GM21515 (cell line): ENCODE data around the gene MAS1L.

Experiments used
- ATAC-seq: cut with Tn5 transposase; IDR thresholded peaks from one replicate; pipeline ENCODE4 v1.9.1; 2021; ENCODE audit not compliant: unreplicated experiment

Gene MAS1L

DNA sequence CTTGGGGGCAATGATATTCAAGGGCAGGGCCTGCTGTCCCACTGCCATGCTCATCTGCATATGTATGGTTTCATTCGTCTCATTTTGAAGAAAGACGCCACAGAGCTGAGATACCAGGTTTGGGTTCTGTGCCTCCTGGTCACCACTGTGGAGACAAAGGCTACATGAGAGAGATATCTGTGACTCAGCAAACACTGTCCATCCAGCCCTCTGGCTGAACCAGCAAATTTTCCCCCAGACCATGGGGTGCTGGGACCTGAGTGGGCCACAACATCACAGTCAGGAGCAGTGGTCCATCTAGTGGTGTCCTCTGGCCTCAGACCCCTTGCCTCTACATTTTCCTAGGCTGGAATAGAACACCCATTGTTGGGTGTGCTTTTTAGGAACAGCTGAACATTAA lies at the start of gene MAS1L:
Gene MAS1L, minus strand, starts transcription at position 297 of the 400 bp plus-strand sequence. Its CDS starts 54 bp downstream, at position 243.
- ATAC-seq: no peak

DNA sequence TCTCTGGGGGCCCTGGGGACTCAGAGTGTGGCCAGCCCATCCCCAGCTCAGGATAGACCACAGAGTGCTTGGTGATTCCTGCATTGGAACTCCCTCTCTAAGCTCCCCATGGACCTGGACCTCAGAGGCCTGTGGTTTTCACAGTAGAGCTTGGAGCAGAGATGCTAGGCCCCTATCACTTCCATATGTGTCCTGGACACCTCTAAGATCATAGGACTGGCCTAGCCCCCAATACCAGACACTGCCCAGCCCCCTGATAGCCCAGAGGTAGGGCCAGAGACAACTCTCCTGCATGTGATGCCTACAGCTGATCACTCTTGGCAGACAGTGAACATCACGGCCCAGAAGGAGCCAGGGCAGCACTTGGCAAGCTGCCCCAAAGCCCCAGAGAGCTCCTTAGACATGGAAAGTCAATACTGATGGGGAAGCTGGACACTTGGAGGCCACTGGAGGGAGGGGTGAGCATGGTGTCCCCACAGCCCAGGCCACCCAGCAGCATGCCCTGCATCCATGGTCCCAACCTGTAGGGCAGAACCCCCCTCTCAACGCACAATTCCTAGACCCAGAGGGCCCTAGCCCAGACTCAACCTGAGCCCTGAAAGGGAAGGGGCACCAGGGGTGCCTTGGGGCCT lies 44.7 kb upstream of the MAS1L start:
- ATAC-seq: no peak

DNA sequence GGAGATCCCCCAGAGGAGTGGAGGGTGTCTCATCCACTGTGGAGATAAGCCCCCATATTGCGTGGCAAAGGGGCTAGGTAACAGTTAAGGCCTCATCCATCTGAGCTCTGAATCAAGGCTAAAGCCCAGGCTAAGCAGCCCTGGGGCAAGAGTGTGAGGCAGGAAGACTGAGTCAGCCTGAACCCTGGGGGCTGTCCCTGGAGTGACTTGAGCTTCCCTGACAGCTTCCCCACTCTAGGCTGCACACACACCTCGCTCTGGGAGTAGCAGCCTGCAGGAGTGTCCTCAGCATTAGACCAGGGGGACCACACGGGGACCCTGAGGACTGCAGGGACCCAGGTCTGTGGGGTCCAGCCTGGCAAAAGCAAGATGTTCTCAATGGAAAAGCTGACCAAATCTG lies 43.9 kb upstream of the MAS1L start:
- ATAC-seq: no peak

DNA sequence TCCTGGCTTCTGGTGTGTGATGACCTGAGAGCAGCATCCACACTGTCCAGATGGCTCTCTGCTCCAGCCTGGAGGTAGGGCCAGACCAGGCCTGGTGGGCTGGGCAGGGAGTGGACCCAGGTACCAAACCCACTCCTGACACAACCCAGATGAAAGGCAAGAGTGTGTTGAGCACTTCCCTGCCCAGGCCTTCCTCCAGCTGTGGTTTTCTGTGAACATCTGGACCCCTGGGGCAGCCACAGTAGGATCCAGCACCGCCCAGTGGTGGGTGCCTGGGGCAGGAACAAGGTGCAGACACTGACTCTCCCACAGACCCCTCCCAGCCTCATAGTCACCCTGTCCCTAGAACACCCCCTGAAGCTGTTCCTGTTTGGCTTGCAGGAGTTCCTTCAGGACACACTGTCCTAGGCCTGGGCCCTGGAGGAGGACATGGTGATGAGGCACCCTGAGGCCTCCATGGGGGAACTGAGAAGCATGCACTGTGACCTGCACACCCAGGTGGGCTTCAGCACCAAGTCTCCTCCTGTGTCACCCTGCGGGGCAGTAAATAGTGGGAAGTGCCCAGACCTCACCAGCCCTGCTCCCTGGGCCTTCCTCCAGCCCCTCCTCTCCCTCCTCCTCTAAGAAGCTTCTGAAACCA lies 43.0 kb upstream of the MAS1L start:
- ATAC-seq: no peak

GRCh38 chr6:29529956-29530355 lies 42.2 kb upstream of the MAS1L start:
- no peak for ATAC-seq

GRCh38 chr6:29528988-29529560 lies 41.3 kb upstream of the MAS1L start:
- no peak for ATAC-seq

- ATAC-seq: no peak
These were observed 40.7 kb upstream of the MAS1L start for GRCh38 chr6:29528300-29528931.

DNA sequence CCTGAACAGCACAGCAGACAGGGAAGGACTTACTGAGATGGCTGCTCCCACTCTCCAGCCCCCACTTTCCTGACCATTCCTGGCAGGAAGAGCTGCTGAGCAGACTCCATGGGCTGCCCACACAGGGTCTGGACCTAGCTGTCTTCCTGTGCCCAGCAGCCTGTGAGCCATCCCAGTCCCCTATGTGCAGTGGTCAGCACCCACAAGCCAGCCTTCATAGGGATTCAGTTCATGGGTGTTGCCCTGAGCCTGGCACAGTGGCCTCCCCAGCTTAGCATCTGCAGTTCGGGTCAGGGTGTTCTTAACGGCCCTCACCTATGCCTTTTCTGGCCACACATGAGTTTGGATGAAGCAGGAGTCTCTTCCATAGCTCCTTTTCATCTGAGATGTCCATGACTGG lies 39.8 kb upstream of the MAS1L start:
- ATAC-seq: no peak

GRCh38 chr6:29527126-29527525 lies 39.4 kb upstream of the MAS1L start:
- no peak for ATAC-seq

GRCh38 chr6:29525311-29525639 lies 37.5 kb upstream of the MAS1L start:
- no peak for ATAC-seq

DNA sequence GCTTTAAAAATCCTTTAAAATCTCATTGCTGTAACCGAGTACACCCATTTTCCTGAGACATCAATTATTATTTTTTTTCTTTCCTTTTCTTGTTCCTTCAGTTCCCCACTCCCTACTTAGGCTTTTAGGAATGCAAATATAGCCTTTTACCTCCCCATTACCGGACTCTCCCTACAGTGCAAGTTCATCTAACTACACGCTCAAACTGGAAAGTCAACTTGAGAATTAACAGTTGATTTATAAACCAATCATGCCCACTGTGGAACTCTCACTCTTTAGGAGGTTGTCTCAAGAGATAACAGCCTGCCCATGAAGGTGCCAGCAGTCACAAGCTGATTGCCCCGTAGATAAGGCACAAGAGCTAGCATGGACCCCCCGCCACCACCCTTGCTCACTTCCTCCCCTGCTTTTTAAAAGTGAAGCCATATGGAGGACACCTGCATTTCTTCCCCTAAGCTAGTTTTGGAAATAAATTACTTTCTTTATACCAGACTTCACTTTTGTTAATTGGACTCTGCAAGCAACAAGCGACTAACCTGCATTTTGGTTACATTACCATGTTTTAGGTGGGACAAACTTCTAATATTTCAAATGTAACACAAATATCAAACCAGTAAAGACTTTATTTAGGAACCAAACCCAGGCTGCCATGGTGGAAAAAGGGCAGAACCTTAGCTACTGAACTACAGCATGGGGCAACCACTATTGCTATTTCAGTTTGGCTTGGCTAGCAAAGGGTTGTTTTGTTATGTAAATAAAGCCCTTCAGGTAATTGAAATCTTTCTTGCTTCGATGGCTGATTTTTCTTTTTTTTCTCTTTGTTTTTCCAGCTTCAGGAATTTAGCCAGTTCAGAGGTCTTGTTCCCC lies 36.9 kb upstream of the MAS1L start:
- ATAC-seq: no peak

GRCh38 chr6:29524044-29524443 lies 36.3 kb upstream of the MAS1L start:
- no peak for ATAC-seq

- no peak for ATAC-seq
These were observed 34.5 kb upstream of the MAS1L start for GRCh38 chr6:29522227-29522626.

DNA sequence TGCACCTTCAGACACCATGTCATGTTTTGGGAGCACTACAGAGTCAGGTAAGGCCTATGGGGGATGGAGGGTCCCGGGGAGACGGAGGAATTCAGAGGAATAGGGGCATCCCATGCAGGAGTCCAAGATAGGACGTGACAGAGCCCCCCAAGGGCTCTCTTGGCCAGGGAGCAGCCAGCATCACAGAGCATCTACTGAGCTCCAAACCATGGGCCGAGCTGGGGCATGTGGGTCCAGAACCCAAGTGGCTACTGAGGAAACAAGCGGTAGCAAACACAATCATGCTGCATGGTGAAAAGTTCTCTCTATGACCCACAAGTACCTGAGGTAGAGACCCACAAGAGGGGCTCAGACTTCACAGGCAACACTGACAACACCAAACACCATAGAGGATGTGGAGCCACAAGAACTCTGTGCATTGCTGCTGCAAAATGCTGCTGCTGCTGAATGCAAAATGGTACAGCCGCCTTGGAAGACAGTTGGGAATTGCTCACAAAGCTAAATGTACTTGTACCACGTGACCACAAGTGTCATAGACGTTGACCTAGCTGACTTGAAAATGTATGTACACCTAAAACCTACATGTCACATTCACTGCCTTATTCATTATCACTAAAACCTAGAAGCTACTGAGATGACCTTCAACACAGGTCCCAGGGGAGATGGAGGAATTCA lies 33.4 kb upstream of the MAS1L start:
- ATAC-seq: no peak

DNA sequence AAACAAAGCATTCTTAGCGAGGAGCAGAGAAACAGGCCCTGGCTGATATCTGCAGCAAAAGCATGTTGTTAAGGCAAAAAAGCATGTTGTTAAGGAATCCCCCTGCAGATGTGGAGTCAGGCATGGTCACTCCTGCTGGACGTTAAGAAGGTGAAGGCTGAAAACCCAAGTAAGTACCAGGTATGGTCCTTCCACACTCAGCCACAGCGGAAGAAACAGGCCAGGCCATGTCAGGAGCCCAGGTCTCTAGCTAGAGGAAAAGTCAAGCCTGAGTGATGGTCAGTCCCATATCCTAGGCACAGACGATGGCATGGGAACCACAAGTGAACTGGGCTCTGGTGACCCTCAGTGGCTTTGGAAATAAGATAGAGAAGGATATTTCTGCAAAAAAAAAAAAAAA lies 32.5 kb upstream of the MAS1L start:
- no peak for ATAC-seq

DNA sequence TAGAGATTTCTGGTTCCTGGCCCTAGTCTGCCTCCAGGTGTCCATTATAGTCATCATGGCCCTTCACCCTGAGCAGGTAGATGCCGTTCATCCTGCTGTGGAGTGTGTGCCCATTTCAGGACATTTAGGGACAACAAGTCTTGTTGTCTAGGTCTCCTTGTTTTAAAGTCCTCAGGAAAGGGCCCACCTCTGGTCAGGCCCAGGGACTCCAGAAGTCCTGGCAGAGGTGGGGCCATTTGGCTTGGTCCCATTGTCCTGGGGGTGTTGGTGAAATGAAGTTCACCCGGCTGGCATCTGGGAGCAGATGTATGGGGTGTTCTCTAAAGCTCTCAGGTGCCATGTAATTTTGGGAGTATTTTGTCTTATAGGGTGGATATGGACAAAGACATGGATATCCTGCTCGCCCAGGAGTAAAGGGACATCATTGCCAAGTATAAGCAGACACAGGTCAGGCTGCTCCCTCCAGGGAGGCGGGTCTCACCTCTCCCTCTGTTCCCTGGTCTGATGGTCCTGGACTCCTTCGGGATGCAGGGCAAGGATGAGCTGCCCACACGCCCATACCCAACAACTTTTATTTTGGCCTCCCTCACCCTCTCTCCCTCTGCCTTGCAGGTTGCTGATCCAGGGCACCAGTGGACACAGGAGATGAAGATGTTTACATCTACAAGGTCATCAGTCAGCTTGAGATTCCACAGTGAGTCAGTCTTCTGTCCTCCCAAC lies 31.7 kb upstream of the MAS1L start:
- no peak for ATAC-seq

DNA sequence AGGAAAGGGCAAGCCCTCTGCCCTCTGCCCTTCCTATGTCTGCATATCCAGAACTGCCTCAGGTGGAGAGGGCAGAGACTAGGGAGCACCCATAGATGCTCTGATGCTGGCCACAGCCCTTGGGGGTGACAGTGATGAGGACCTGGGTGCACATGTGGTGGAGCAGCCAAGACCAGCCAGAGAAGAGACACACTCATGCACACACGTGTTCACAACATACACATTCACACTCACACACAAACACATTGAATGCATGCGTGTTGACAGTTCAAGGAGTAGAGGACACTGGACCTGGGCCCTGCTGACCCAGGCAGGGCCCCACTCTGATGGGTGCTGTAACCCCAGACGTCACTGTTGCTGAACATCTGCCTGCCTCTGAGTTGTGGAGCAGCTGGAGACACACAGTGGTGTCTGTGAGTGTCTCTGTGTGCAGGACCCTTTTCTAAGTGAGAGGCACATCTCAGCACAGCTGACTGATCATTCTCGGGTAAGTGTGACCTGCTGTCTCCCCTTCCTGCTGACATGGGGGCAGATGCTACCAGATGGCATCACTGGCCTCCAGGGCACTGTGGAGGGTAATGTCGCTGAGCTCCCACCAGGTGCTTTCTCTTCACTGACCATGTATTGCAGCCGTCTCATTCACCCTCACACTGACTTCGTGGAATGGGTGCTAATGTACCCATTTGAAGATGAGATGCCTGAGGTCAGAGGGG lies 30.1 kb upstream of the MAS1L start:
- ATAC-seq: no peak

- no peak for ATAC-seq
These were observed 29.5 kb upstream of the MAS1L start for GRCh38 chr6:29517245-29517644.

GRCh38 chr6:29516108-29516507 lies 28.4 kb upstream of the MAS1L start:
- no peak for ATAC-seq
